ENCODE measurements around the gene TGOLN2.

Gene TGOLN2

DNA sequence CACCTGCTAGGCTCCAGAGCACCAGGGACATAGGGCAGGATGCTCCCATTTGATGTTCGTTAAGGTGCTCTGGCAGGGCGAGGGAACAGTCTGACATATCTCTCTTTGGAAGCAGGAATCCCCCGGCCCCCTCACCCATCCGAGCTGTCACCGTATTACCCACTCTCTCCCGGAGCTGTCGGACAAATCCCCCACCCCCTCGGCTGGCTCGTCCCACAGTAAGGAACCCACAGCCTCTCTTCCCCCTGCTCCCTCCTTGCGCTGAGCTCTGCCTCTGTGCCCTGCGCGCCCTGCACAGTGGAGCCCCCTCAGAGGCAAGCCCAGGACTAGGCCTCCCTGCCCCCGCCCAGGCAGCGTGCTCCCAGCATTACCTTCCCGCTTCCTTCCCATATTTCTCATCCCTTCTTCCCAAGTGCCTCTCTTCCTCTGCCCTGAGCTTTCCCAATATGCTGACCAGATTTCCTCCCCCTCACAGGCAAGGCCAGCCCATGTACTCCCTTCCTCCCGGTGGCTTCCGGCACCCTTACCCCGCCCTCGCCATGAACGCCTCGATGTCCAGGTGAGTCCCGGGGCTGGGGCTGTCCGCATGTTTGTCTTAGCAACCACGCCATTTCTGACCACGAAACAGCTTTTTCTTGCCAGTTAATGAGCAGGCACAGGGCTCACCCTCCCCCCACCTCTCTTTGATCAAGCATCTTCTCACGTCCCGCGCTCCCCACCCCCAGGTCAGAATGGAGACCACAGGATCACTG is 23.8 kb downstream of the TGOLN2 start:
- DNase-seq: no peak

DNA sequence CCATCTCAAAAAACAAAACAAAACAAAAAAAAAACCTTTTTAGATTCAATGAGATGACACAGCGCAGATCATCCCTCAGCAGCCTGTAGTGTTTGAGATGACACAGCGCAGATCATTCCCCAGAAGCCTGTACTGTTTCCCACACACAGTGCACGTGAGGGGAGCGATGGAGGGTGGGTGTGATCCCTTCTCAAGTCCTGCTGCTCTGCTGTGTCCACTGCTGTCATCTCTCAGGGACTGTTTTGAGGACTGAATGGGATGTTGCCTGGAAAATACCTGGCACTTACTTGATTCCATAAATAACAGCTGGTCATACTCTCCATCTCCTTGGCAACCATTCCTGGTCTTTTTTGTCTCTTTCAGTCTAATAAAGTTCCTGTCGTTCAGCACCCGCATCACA is 25.7 kb downstream of the TGOLN2 start:
- DNase-seq: no peak

DNA sequence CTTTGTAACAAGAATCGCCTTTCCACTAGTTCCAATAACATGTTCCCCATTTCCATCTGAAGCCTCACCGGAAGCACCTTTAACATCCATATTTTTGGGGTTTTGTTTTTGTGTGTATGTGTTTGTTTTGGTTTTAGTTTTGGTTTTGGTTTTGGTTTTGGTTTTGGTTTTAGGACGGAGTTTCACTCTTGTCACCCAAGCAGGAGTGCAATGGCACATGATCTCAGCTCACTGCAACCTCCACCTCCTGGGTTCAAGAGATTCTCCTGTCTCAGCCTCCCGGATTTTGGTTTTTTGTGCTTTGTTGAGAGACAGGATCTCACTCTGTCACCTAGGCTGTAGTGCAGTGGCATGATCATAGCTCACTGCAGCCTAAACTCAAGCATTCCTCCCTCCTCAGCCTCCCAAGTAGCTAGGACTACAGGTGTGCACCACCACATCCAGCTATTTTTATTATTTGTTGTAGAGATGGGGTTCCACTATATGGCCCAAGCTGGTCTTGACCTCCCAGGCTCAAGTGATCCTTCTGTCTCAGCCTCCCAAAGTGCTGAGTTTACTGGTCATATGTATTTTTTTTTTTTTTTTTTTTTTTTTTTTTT is 36.3 kb downstream of the TGOLN2 start:
- DNase-seq: no peak

- no peak for DNase-seq
Measured at GRCh38 chr2:85288244-85288725, 39.5 kb downstream of the TGOLN2 start.

GRCh38 chr2:85287721-85288120 is 40.1 kb downstream of the TGOLN2 start:
- no peak for DNase-seq

DNA sequence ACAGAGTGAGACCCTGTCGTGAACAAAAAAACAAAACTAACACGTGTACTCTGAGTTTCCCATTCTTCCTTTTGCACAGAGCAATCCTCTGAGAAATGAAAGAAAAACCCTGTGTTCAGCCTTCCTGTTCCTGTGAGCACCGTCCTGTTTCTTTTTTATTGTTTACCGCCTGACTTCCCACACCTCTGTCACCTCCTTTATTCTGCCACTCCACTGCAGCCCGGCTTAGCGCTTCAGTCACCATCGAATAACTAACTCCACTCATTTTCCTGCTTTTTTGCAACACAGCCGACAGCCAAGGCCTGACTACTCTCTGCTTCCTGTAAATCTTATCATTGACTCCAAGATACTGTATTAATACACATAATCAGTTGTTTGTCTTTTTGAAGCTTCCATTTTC is 40.9 kb downstream of the TGOLN2 start:
- no peak for DNase-seq

DNA sequence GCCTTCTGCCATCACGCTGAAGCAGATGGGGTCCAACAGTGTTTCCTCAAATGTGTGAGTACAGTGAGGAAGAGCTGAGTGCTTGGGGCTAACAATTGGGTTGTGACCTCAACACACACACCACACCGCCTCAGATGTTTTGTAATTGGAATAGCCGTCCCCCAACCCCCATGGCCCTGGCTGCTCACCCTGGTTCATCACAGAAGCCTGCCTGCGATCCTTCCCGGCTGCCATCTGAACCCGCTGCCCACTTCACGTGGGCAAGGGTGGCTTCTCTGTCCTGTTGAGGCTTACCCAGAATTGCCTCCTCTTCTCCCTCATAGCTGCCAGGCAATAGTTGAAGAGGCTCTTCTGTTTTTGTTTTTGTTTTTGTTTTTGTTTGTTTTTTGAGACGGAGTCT is 44.1 kb downstream of the TGOLN2 start:
- no peak for DNase-seq

- no peak for DNase-seq
Measured at GRCh38 chr2:85282914-85283313, 44.9 kb downstream of the TGOLN2 start.

DNA sequence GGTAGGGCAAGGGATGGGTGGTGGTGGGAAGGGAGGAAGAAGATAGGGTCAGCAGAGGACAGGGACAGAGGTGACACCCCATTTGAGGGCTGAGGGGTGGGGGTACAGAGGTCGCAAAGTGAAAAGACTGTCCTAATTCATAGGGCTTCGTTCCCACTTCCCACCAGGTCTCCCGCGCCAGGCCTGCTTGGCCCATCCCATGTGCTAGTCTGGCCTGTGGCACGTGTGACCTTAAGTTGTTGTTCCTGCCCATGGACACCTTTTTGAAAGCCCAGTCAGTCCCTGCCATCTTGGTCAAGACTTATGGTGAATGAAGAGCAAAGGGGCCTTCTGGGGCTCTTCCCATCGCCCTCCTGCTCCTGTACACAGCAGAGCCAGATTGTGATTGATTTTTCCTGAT is 46.2 kb downstream of the TGOLN2 start:
- no peak for DNase-seq

DNA sequence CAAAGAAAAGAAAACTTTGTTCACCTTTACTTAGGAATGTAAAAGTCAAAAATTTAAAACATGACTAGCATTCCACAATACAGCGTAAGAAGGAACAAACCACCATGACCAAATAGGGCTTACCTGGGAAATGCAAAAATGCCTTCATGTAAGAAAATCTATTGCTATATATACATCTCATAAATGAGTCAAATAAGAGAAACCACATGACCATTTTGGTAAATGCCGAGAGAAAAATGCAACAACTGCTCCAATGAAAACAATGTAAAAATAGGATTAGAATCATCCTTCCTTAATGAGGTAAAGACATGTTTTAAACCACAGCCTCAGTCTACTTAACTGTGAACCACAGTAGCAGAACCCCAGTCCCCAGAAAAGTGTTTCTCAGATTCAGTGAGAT is 49.4 kb downstream of the TGOLN2 start:
- no peak for DNase-seq

GRCh38 chr2:85277416-85278158 is 50.2 kb downstream of the TGOLN2 start:
- no peak for DNase-seq

DNA sequence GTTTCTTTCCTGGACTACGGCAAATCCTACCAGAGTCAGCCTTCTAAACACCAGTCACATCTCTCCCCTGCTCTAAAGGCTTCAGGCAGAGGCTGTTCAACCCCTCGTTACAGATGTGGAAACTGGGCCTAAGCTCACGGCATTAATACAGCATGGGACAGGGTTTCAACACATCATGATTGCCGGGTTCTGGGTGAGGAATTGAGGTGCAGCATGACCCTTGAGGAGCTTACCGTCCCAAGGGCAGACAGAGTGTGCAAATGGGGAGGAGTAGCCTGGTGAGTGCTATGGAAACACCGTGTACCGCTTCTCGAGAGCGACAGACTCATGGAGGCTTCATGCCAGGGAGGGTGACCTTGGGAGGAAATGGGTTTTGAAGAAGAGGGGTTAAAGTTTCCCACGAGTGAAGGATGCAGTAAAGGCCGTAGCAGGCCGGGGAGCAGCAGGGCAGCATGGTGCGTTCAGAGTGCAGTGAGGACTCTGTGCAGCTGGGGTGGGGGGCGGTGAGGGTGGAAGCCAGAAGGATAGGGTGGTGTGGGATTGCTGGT is 51.1 kb downstream of the TGOLN2 start:
- DNase-seq: no peak

- no peak for DNase-seq
Measured at GRCh38 chr2:85275984-85276540, 51.7 kb downstream of the TGOLN2 start.

DNA sequence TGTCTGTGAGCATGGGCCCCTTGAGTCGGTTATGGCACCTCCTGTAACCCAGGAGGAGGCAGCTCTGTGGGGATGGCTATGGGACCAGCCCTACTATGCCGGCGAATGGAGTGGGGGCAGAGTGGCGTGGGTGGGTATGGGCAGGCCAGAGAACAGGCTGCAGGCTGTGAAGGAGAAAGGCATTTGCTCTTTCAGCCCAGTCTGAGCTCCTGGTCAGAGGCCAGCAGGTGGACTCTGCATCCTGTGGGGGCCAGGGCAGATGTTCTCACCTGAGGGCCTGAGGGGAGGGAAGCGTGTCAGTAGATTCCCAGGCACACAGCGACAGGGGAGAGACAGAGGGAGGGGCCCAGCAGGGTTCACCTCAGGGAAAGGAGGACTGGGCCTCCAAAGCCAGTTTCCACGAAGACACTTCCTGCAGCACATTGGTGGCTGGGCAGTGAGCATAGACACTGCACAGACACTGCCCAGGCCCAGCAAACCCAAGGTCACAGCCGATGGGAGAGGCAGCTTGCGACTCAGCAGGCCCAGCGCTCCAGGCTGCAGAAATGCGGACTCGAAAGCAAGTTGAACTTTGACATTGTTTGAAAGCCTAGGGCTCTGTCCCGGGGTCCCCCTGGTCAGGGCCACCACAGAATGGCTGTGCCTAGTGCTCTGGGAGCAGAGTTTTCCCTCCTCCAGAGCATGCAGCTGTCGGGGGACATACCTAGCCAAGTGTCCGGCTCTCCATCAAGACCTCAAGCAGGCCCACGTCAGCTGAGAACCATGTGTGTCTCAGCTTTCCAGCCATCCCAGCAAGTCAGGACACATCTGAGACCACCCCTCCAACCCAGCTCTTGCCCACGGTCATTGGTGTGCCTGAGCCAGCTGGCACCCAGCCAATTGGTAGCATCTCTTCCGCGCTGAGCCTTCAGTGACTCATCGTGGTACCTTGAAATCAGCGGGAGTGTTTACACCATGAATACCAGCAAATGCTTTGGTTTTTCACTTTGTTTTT is 53.8 kb downstream of the TGOLN2 start:
- no peak for DNase-seq

GRCh38 chr2:85272357-85272756 is 55.4 kb downstream of the TGOLN2 start:
- no peak for DNase-seq

- DNase-seq: no peak
Measured at GRCh38 chr2:85269959-85270358, 57.8 kb downstream of the TGOLN2 start.

Measured in CD4-positive, alpha-beta T cell treated with Interferon gamma for 1 hour (primary cell).